Skeletal muscle satellite cell (primary cell): ENCODE data around the gene NT5C3B.
A peak's percentile ranks its signal among the peaks of the same experiment; 100 is the strongest.

ENCODE experiments used
- H3K27me3 ChIP-seq: 2 replicates; pipeline ENCODE4 v1.7.0; 2013; ENCODE audit warnings: low read length; ENCODE audit not compliant: control insufficient read depth, insufficient read depth
- H3K36me3 ChIP-seq: 2 replicates; pipeline ENCODE4 v1.7.0; 2013; ENCODE audit warnings: mild to moderate bottlenecking, control low read depth, low read length; ENCODE audit not compliant: insufficient read depth
- H3K4me1 ChIP-seq: 2 replicates; pipeline ENCODE4 v1.7.0; 2013; ENCODE audit warnings: low read length; ENCODE audit not compliant: control insufficient read depth, insufficient read depth
- H3K4me2 ChIP-seq: 2 replicates; pipeline ENCODE4 v1.7.0; 2013; ENCODE audit warnings: mild to moderate bottlenecking, low read length
- H3K4me3 ChIP-seq: 2 replicates; pipeline ENCODE4 v1.7.0; 2013; ENCODE audit warnings: low read length
- H3K9ac ChIP-seq: 2 replicates; pipeline ENCODE4 v1.7.0; 2013; ENCODE audit warnings: mild to moderate bottlenecking, low read depth, low read length, moderate library complexity
- H3K9me3 ChIP-seq: replicated peaks from 2 replicates; pipeline ENCODE4 v1.7.0; 2013; ENCODE audit warnings: mild to moderate bottlenecking, control low read depth, low read length

The NT5C3B gene

DNA sequence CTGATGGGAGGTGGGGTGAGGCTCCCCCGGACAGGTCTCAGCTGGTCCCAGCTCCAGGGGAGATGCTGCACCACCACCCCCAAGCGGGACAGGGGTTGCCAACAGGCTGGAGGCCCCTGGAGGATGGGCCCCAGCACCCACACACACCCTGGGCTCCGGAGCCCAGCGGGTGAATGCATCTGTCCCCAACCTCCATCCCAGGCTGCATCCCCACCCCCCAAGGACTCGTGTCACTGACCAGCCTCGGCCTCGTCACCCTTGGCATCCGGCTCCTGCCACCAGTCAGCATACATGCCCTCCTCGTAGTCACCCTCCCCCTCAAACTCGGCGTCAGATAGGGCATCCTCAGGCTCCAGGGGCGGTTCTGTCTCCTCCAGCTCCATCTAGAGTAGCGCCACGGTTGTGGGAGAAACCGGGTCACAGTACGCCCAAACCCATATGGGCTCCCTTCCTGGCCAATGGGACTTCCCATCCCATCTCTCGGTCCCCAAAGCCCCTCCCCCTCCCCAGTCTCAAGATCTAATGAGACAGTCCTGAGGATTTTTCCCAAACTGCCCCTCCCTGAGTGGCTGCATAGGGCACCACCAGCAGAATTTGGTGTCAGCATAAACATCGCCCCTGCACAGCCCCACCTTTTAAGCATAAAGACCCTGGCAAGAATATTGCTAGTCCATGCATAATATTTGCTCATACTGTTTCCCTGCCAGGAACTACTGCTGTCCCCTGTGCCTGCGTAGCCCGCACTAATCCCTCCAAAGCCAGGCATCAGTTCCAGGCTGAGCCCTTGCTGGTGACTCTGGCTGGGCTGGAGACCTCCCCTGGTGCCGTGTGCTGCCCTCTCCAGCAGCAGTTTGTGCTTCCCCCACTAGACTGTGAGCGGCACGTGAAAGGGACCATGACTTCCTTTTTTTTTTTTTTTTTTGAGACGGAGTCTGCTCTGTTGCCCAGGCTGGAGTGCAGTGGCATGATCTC is 32.7 kb downstream of the NT5C3B start:
- no peak overlapping the region for H3K9ac ChIP-seq
- no peaks in the 10 kb centered on the region for H3K27me3 ChIP-seq
- no peak overlapping the region for H3K4me3 ChIP-seq
- H3K4me1 ChIP-seq = peaks cover 8% of the 10 kb centered on the region
- H3K36me3 ChIP-seq = peaks cover 20% of the 10 kb centered on the region
- H3K9me3 ChIP-seq = no peaks in the 10 kb centered on the region
- H3K4me2 ChIP-seq = no peak overlapping the region

DNA sequence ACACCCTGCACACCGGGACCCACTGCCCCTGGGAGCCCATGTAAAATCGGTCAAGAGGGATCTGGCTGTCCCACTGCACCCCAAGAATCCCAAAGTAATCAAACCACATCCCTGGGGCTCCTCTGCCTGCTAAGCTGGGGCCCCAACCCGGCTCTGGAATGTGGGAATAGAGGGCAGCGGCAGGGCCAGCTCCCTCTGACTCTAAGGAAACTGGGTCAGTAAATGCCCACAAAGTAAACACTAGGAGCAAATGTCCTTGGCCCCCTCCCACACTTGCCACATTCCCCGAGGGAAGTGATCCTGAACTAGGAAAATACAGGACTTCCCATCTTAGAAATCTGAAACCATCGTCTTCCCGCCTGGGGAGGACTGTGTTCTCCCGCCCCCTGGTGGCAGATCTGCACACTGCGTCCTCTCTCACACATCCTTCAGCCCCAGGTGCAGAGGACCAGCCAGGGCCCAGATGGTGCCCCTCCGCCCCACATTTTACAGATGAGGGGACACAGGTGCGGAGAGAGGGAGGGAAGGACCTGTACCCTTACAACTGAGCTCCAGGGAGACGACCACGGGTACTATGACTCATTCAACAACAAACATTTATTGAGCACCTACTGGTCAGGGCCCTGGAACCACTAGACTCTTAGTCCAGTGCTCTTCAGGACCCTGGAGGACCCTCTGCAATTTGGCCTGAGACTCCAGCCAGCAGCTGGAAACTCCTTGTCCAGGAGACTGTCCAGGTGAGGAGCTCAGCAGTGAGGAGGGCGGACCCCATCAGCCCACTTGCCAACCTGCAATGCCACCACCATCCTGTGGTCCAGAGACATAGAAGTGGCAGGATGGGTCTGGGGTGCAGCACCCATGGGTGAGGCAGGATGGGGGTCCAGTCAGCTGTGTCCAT is 34.4 kb downstream of the NT5C3B start:
- peaks cover 12% of the 10 kb centered on the region for H3K36me3 ChIP-seq
- H3K4me3 ChIP-seq = peak overlapping the region; percentile 33
- H3K9ac ChIP-seq = no peak overlapping the region
- no peaks in the 10 kb centered on the region for H3K27me3 ChIP-seq
- no peaks in the 10 kb centered on the region for H3K9me3 ChIP-seq
- peak overlapping the region; percentile 74 for H3K4me2 ChIP-seq
- H3K4me1 ChIP-seq = peaks cover 8% of the 10 kb centered on the region

DNA sequence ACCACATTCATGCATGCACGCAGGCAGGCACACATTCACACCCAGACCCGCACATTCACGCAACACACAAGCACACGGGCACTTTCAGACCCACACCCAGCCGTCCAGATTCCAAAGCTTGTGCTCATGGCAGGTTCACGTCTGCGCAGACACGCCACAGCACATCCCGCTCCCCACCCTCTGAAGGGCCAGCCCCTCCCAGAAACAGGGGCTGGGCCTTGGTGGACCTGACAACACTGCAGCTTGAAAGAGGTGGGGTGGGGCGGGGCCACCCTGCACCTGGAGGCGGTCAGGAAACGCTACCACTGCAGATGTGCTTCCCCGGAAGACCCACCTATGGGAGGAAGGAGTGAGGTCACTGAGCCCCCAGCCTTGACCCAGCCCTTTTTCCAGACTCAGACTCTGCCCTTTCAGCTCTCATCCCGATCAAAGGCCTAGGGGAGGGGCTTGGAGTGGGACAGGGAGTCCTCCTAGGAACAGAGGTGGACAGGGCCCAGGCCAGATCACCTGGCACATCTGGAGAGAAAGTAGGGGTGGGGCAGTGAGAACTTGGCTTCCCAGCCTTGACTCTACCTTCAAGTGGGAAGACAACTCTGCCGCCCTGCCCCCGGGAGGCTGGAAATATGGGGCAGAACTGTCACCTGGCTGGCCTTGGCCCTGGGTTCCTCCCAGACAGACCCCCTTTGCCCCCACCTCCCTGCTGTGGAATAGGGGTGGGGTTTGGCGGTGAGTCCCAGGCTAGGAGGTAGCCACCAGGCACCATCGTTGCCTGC is 35.2 kb downstream of the NT5C3B start:
- Histone ChIP-seq H3K4me2 (peak overlapping the region; percentile 74), H3K9me3 (no peaks in the 10 kb centered on the region), H3K36me3 (peaks cover 6% of the 10 kb centered on the region), H3K4me3 (no peak overlapping the region), H3K4me1 (peaks cover 8% of the 10 kb centered on the region), H3K9ac (no peak overlapping the region), H3K27me3 (peaks cover 2% of the 10 kb centered on the region)

DNA sequence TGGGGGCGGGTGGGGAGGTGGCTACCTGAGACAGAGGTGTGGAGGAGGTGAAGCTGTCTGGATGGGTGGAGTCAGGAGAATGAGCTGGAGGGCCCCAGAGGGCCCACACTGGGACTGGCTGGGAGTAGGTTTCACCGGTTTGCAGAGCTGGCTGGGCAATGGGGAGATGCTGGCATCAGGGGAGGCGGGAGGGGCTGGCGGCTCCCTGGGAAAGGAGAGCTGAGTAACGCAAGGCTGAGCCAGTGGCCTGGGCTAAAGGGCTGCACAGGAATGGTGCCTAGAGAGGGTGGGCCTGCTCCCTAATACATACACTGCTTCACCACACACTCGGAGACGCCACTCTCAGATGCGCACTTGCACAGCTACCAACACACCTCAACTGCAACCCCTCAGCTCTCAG is 36.7 kb downstream of the NT5C3B start:
- Histone ChIP-seq H3K27me3 (peaks cover 2% of the 10 kb centered on the region), H3K4me1 (peaks cover 8% of the 10 kb centered on the region), H3K9ac (no peak overlapping the region), H3K9me3 (no peaks in the 10 kb centered on the region), H3K4me3 (no peak overlapping the region), H3K36me3 (peaks cover 4% of the 10 kb centered on the region), H3K4me2 (no peak overlapping the region)

- Histone ChIP-seq H3K4me1 (peaks cover 20% of the 10 kb centered on the region), H3K36me3 (peaks cover 4% of the 10 kb centered on the region), H3K27me3 (peaks cover 2% of the 10 kb centered on the region), H3K9ac (no peak overlapping the region), H3K4me2 (no peak overlapping the region), H3K9me3 (no peaks in the 10 kb centered on the region), H3K4me3 (no peak overlapping the region)
Observed at GRCh38 chr17:41797377-41797776, 38.7 kb downstream of the NT5C3B start.

- Histone ChIP-seq H3K36me3 (no peaks in the 10 kb centered on the region), H3K4me1 (peaks cover 21% of the 10 kb centered on the region), H3K9ac (no peak overlapping the region), H3K4me2 (no peak overlapping the region), H3K9me3 (no peaks in the 10 kb centered on the region), H3K4me3 (no peak overlapping the region), H3K27me3 (peaks cover 2% of the 10 kb centered on the region)
Observed at GRCh38 chr17:41796121-41796895, 39.7 kb downstream of the NT5C3B start.

DNA sequence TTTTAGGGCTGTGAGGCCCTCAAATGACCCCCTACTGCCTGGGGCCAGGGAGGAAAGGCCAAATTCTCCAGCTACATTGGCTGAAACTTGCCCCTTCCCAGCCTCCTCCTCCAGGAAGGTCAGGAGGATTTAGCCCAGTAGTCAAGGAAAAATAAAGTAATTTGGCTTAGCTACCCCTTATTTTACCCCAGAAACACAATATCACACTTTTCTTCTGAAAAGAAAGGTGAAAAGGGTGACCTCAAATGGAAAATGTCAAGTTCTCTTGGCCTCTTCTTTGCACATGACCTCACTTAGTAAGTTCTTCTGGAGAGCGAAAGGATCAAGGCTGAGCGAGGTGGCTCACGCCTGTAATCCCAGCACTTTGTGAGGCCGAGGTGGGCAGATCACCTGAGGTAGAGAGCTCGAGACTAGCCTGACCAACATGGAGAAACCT is 41.5 kb downstream of the NT5C3B start:
- Histone ChIP-seq H3K36me3 (no peaks in the 10 kb centered on the region), H3K4me3 (no peak overlapping the region), H3K9ac (no peak overlapping the region), H3K27me3 (peaks cover 2% of the 10 kb centered on the region), H3K4me1 (peaks cover 15% of the 10 kb centered on the region), H3K4me2 (no peak overlapping the region), H3K9me3 (no peaks in the 10 kb centered on the region)

DNA sequence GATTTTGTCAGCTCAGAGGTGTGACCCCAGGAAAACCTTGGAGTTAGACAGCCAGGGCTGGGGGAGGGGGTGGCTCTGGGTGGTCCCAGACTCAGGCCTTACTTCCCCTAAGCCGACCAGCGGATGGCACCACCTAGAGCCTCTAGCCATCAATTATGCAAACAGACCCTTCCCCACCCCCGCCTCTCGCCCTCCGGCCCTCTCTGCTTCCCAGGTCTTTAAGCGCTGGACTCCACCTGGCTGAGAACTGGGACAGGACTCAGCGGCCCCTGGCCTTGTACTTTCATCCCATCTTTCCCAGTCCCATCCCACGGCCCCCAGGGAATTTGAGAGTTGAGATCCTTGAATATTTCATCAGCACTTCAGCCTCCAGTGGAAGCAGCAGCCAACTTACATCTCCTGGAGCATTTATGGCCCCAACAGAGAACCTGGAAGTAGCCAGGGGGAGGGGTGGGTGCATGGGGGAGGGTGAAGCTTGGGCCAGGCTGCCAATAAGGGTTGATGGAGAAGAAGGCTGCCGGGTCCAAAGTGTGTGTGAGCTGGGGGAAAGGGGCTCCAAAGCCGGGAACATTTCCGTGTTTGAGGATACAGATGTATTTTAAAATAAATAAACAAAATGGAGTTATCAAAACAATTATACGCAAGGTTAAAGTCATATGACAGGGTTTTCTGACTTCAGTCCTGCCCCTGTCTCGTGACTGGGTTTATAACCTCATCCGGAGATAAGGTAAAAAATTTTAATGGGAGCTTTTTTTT is 42.1 kb downstream of the NT5C3B start:
- no peaks in the 10 kb centered on the region for H3K36me3 ChIP-seq
- no peaks in the 10 kb centered on the region for H3K9me3 ChIP-seq
- peaks cover 8% of the 10 kb centered on the region for H3K27me3 ChIP-seq
- no peak overlapping the region for H3K4me2 ChIP-seq
- no peak overlapping the region for H3K9ac ChIP-seq
- H3K4me3 ChIP-seq = no peak overlapping the region
- H3K4me1 ChIP-seq = peaks cover 15% of the 10 kb centered on the region

GRCh38 chr17:41792845-41793783 is 42.9 kb downstream of the NT5C3B start:
- H3K27me3 ChIP-seq = peaks cover 14% of the 10 kb centered on the region
- H3K9ac ChIP-seq = no peak overlapping the region
- peak overlapping the region; percentile 16 for H3K4me3 ChIP-seq
- peaks cover 15% of the 10 kb centered on the region for H3K4me1 ChIP-seq
- peak overlapping the region; percentile 68 for H3K4me2 ChIP-seq
- no peaks in the 10 kb centered on the region for H3K9me3 ChIP-seq
- H3K36me3 ChIP-seq = no peaks in the 10 kb centered on the region
